ENCODE measurements around the gene MAD1L1. TPM values are rescaled to one million over a fixed set of nuclear protein-coding genes. Genes with fewer than 3 reads are reported as not detected.
"Not testable (repeated sequence)": the region's sequence is repeated elsewhere in the genome, so short reads cannot be mapped to it uniquely, and the experiment has no call there.

The MAD1L1 gene
- total RNA-seq, 1 donor from 2014 or later, result 112 TPM

GRCh38 chr7:1839701-1840100, 393.0 kb downstream of the MAD1L1 start:
- intact Hi-C loops (cut with micrococcal nuclease), result no loop called here

GRCh38 chr7:1838911-1839531, 393.7 kb downstream of the MAD1L1 start:
- intact Hi-C loops (cut with micrococcal nuclease), result not testable (repeated sequence)

GRCh38 chr7:1838544-1838872, 394.2 kb downstream of the MAD1L1 start:
- intact Hi-C loops (cut with micrococcal nuclease), result not testable (repeated sequence)

GRCh38 chr7:1837696-1838543, 394.8 kb downstream of the MAD1L1 start:
- intact Hi-C loops (cut with micrococcal nuclease), result not testable (repeated sequence)

GRCh38 chr7:1831933-1832535, 400.7 kb downstream of the MAD1L1 start:
- intact Hi-C loops (cut with micrococcal nuclease), result not testable (repeated sequence)

GRCh38 chr7:1831471-1831870, 401.3 kb downstream of the MAD1L1 start:
- intact Hi-C loops (cut with micrococcal nuclease), result not testable (repeated sequence)

GRCh38 chr7:1829668-1830067, 403.1 kb downstream of the MAD1L1 start:
- intact Hi-C loops (cut with micrococcal nuclease), result not testable (repeated sequence)

- intact Hi-C loops (cut with micrococcal nuclease), result no loop called here
These were observed 403.6 kb downstream of the MAD1L1 start for GRCh38 chr7:1829111-1829510.

- intact Hi-C loops (cut with micrococcal nuclease), result not testable (repeated sequence)
These were observed 404.6 kb downstream of the MAD1L1 start for GRCh38 chr7:1828170-1828569.

GRCh38 chr7:1827521-1827981, 405.2 kb downstream of the MAD1L1 start:
- intact Hi-C loops (cut with micrococcal nuclease), result not testable (repeated sequence)

- intact Hi-C loops (cut with micrococcal nuclease), result not testable (repeated sequence)
These were observed 405.8 kb downstream of the MAD1L1 start for GRCh38 chr7:1826931-1827330.

GRCh38 chr7:1825897-1826741, 406.6 kb downstream of the MAD1L1 start:
- intact Hi-C loops (cut with micrococcal nuclease), result no loop called here

- intact Hi-C loops (cut with micrococcal nuclease), result not testable (repeated sequence)
These were observed 407.2 kb downstream of the MAD1L1 start for GRCh38 chr7:1825647-1825896.

GRCh38 chr7:1824882-1825646, 407.7 kb downstream of the MAD1L1 start:
- intact Hi-C loops (cut with micrococcal nuclease), result not testable (repeated sequence)

- intact Hi-C loops (cut with micrococcal nuclease), result not testable (repeated sequence)
These were observed 408.4 kb downstream of the MAD1L1 start for GRCh38 chr7:1824151-1824881.

GRCh38 chr7:1823376-1824150, 409.2 kb downstream of the MAD1L1 start:
- intact Hi-C loops (cut with micrococcal nuclease), result no loop called here

GRCh38 chr7:1819259-1819841, 413.4 kb downstream of the MAD1L1 start:
- intact Hi-C loops (cut with micrococcal nuclease), result no loop called here

- intact Hi-C loops (cut with micrococcal nuclease), result no loop called here
These were observed 414.0 kb downstream of the MAD1L1 start for GRCh38 chr7:1818575-1819258.

All from T-helper 1 cell treated with Interleukin-12 subunit alpha and Interleukin-12 subunit beta and Interleukin-4 antibody, amounts not matched to agents 30 ng/mL and 1 ng/mL, for 36 hours (primary cell).